HepG2 (cell line): ENCODE data around the gene NUBP2. TPM values are rescaled to one million over a fixed set of nuclear protein-coding genes. Genes with fewer than 3 reads are reported as not detected.

ENCODE experiments used
- CENPT ChIP-seq: sonication (generic); formaldehyde crosslinking; IDR thresholded peaks from 2 replicates; pipeline ENCODE4 v1.8.0; 2022; ENCODE audit warnings: low read depth, mild to moderate bottlenecking, moderate library complexity, missing genetic modification reagents
- DMAP1 ChIP-seq: IDR thresholded peaks from 2 replicates; pipeline ENCODE4 v1.6.1; 2016
- FOXM1 ChIP-seq: sonication (generic); formaldehyde crosslinking; IDR thresholded peaks from 2 replicates; pipeline ENCODE4 v1.5.0; 2020; ENCODE audit warnings: missing genetic modification reagents
- GATAD2A ChIP-seq: IDR thresholded peaks from 2 replicates; pipeline ENCODE4 v1.6.1; 2016
- MYC ChIP-seq: sonication (generic); formaldehyde crosslinking; IDR thresholded peaks from 2 replicates; pipeline ENCODE4 v1.9.0; 2021; ENCODE audit warnings: missing genetic modification reagents, borderline replicate concordance
- RXRA ChIP-seq: sonication (generic); formaldehyde crosslinking; IDR thresholded peaks from 2 replicates; pipeline ENCODE4 v1.5.1; 2020; ENCODE audit warnings: missing genetic modification reagents
- SNAI1 ChIP-seq: sonication (generic); formaldehyde crosslinking; IDR thresholded peaks from 2 replicates; pipeline ENCODE4 v1.5.0; 2020; ENCODE audit warnings: mild to moderate bottlenecking, missing genetic modification reagents, borderline replicate concordance
- YEATS4 ChIP-seq: sonication (generic); formaldehyde crosslinking; IDR thresholded peaks from 2 replicates; pipeline ENCODE4 v1.4.0; 2020; ENCODE audit warnings: missing genetic modification reagents, borderline replicate concordance
- ZFAT ChIP-seq: sonication (generic); formaldehyde crosslinking; conservative IDR thresholded peaks from 2 replicates; pipeline ENCODE4 v1.8.1; 2023; ENCODE audit warnings: missing genetic modification reagents, inconsistent platforms
- ZNF124 ChIP-seq: sonication (generic); formaldehyde crosslinking; IDR thresholded peaks from 2 replicates; pipeline ENCODE4 v1.4.0; 2020; ENCODE audit warnings: missing genetic modification reagents
- ZNF225 ChIP-seq: sonication (generic); formaldehyde crosslinking; IDR thresholded peaks from 2 replicates; pipeline ENCODE4 v1.4.0; 2020; ENCODE audit warnings: mild to moderate bottlenecking, missing genetic modification reagents
- ZNF256 ChIP-seq: sonication (generic); formaldehyde crosslinking; conservative IDR thresholded peaks from 2 replicates; pipeline ENCODE4 v1.4.0; 2020; ENCODE audit warnings: missing genetic modification reagents
- ZNF329 ChIP-seq: sonication (generic); formaldehyde crosslinking; IDR thresholded peaks from 2 replicates; pipeline ENCODE4 v1.9.0; 2021; ENCODE audit warnings: low read depth, mild to moderate bottlenecking, missing genetic modification reagents
- ZNF430 ChIP-seq: sonication (generic); formaldehyde crosslinking; IDR thresholded peaks from 2 replicates; pipeline ENCODE4 v1.9.0; 2021; ENCODE audit warnings: mild to moderate bottlenecking, missing genetic modification reagents
- ZNF569 ChIP-seq: sonication (generic); formaldehyde crosslinking; IDR thresholded peaks from 2 replicates; pipeline ENCODE4 v1.5.0; 2020; ENCODE audit warnings: mild to moderate bottlenecking, missing genetic modification reagents, moderate library complexity, borderline replicate concordance
- ZNF891 ChIP-seq: sonication (generic); formaldehyde crosslinking; IDR thresholded peaks from 2 replicates; pipeline ENCODE4 v1.5.0; 2020; ENCODE audit warnings: mild to moderate bottlenecking, missing genetic modification reagents
- polyA plus RNA-seq, 8 experiments: library from polyadenylated mRNA; depleted of rRNA in 3 of 8; stranded (reverse) in 7 of 8; unstranded in 1 of 8; fragments of >200 nt; fragmentation: Illumina TruSeq in 4 of 8; extraction: Trizol in 4 of 8; gene quantifications; 2 replicates each; pipeline versions ENCODE4 v1.2.1 to v1.2.3, GENCODE V29; 2011 to 2016; ENCODE audit warnings: low read depth in 4 of 8, missing spikeins in 1 of 8, mixed read lengths in 1 of 8; ENCODE audit not compliant: insufficient read depth in 1 of 8
- total RNA-seq, 5 experiments: library from RNA; depleted of rRNA; stranded (reverse); fragments of >200 nt; fragmentation: Illumina TruSeq; extraction: Trizol; gene quantifications; 2 replicates each; pipeline ENCODE4 v1.2.3, GENCODE V29; 2016; ENCODE audit warnings: low read depth in 1 of 5
- TF ChIP-seq, protein P1 (sequence below): sonication (generic); formaldehyde crosslinking; IDR thresholded peaks from 2 replicates; pipeline ENCODE4 v1.5.1; 2020; ENCODE audit warnings: missing genetic modification reagents, mild to moderate bottlenecking, borderline replicate concordance
- TF ChIP-seq, protein P2 (sequence below): sonication (generic); formaldehyde crosslinking; IDR thresholded peaks from 2 replicates; pipeline ENCODE4 v1.8.0; 2023; ENCODE audit warnings: mild to moderate bottlenecking, missing genetic modification reagents
- TF ChIP-seq, protein P3 (sequence below): IDR thresholded peaks from 2 replicates; pipeline ENCODE4 v1.4.0; 2020; ENCODE audit warnings: mild to moderate bottlenecking, missing genetic modification reagents
- TF ChIP-seq, protein P4 (sequence below): sonication (generic); formaldehyde crosslinking; IDR thresholded peaks from 2 replicates; pipeline ENCODE4 v1.5.0; 2020; ENCODE audit warnings: mild to moderate bottlenecking, missing genetic modification reagents, borderline replicate concordance
- TF ChIP-seq, protein P5 (sequence below): sonication (generic); formaldehyde crosslinking; IDR thresholded peaks from 2 replicates; pipeline ENCODE4 v1.4.0; 2020; ENCODE audit warnings: mild to moderate bottlenecking, missing genetic modification reagents
- TF ChIP-seq, protein P6 (sequence below): IDR thresholded peaks from 2 replicates; pipeline ENCODE4 v1.6.1; 2016; ENCODE audit warnings: low read depth, borderline replicate concordance

NUBP2 gene
- total and polyA plus RNA-seq, 2 of the 13 experiments (the other 11 are each of a cell fraction or from before 2014, with no cell fraction given), result 25.7 to 61.5 TPM

DNA sequence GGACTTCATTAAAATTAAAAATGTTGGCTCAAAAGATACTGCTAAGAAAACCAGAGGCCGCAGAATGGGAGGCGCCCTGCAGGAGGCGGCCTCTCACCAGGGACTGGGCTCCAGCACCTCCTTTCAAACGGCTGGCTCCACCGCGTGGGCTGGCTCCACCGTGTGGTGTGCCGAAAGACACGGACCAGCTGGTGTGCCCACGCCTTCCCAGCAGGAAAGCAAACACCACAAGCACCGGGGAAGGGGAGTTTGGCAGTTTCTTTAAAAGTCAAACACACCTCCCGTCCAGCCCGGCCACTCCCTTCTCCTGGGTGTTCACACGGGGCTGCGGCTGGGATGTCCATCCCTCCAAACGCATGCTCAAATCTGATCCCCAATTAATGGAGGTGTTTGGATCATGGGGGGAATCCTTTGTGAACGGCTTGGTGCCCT lies 30.0 kb downstream of the NUBP2 start (continued):
- TF ChIP-seq, protein P1, sequence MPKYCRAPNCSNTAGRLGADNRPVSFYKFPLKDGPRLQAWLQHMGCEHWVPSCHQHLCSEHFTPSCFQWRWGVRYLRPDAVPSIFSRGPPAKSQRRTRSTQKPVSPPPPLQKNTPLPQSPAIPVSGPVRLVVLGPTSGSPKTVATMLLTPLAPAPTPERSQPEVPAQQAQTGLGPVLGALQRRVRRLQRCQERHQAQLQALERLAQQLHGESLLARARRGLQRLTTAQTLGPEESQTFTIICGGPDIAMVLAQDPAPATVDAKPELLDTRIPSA (CRISPR knock-in tag), result no peak
- TF ChIP-seq ZNF569 (CRISPR knock-in tag) (no peak), MYC (peak; percentile 81; the same call in 1 of the 2 replicates), FOXM1 (CRISPR knock-in tag) (no peak), ZNF256 (CRISPR knock-in tag) (no peak), RXRA (CRISPR knock-in tag) (peak; percentile 35; the same call in 1 of the 2 replicates), ZNF891 (0 out of 2 replicates have a peak, but pooled peaks have one; percentile 37), YEATS4 (CRISPR knock-in tag) (0 out of 2 replicates have a peak, but pooled peaks have one; percentile 18), ZNF225 (CRISPR knock-in tag) (no peak), GATAD2A (CRISPR knock-in tag) (peak; percentile 59), ZNF329 (no peak), CENPT (no peak), DMAP1 (CRISPR knock-in tag) (no peak), SNAI1 (CRISPR knock-in tag) (no peak), ZFAT (CRISPR knock-in tag) (no peak), ZNF430 (CRISPR knock-in tag) (no peak), ZNF124 (CRISPR knock-in tag) (peak; percentile 53; the same call in 1 of the 2 replicates)
- TF ChIP-seq, protein P2, sequence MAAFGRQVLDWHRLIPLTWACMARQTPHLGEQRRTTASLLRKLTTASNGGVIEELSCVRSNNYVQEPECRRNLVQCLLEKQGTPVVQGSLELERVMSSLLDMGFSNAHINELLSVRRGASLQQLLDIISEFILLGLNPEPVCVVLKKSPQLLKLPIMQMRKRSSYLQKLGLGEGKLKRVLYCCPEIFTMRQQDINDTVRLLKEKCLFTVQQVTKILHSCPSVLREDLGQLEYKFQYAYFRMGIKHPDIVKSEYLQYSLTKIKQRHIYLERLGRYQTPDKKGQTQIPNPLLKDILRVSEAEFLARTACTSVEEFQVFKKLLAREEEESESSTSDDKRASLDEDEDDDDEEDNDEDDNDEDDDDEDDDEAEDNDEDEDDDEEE (CRISPR knock-in tag), result no peak
- TF ChIP-seq, protein P3, sequence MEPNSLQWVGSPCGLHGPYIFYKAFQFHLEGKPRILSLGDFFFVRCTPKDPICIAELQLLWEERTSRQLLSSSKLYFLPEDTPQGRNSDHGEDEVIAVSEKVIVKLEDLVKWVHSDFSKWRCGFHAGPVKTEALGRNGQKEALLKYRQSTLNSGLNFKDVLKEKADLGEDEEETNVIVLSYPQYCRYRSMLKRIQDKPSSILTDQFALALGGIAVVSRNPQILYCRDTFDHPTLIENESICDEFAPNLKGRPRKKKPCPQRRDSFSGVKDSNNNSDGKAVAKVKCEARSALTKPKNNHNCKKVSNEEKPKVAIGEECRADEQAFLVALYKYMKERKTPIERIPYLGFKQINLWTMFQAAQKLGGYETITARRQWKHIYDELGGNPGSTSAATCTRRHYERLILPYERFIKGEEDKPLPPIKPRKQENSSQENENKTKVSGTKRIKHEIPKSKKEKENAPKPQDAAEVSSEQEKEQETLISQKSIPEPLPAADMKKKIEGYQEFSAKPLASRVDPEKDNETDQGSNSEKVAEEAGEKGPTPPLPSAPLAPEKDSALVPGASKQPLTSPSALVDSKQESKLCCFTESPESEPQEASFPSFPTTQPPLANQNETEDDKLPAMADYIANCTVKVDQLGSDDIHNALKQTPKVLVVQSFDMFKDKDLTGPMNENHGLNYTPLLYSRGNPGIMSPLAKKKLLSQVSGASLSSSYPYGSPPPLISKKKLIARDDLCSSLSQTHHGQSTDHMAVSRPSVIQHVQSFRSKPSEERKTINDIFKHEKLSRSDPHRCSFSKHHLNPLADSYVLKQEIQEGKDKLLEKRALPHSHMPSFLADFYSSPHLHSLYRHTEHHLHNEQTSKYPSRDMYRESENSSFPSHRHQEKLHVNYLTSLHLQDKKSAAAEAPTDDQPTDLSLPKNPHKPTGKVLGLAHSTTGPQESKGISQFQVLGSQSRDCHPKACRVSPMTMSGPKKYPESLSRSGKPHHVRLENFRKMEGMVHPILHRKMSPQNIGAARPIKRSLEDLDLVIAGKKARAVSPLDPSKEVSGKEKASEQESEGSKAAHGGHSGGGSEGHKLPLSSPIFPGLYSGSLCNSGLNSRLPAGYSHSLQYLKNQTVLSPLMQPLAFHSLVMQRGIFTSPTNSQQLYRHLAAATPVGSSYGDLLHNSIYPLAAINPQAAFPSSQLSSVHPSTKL (CRISPR knock-in tag), result peak; percentile 39; the same call in 1 of the 2 replicates
- TF ChIP-seq, protein P4, sequence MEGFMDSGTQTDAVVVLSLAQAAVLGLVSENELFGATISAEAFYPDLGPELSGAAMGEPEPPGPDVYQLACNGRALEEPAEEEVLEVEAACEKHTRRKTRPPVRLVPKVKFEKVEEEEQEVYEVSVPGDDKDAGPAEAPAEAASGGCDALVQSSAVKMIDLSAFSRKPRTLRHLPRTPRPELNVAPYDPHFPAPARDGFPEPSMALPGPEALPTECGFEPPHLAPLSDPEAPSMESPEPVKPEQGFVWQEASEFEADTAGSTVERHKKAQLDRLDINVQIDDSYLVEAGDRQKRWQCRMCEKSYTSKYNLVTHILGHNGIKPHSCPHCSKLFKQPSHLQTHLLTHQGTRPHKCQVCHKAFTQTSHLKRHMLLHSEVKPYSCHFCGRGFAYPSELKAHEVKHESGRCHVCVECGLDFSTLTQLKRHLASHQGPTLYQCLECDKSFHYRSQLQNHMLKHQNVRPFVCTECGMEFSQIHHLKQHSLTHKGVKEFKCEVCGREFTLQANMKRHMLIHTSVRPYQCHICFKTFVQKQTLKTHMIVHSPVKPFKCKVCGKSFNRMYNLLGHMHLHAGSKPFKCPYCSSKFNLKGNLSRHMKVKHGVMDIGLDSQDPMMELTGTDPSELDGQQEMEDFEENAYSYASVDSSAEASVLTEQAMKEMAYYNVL (CRISPR knock-in tag), result no peak
- TF ChIP-seq, protein P5, sequence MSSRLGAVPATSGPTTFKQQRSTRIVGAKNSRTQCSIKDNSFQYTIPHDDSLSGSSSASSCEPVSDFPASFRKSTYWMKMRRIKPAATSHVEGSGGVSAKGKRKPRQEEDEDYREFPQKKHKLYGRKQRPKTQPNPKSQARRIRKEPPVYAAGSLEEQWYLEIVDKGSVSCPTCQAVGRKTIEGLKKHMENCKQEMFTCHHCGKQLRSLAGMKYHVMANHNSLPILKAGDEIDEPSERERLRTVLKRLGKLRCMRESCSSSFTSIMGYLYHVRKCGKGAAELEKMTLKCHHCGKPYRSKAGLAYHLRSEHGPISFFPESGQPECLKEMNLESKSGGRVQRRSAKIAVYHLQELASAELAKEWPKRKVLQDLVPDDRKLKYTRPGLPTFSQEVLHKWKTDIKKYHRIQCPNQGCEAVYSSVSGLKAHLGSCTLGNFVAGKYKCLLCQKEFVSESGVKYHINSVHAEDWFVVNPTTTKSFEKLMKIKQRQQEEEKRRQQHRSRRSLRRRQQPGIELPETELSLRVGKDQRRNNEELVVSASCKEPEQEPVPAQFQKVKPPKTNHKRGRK (CRISPR knock-in tag), result no peak
- TF ChIP-seq, protein P6, sequence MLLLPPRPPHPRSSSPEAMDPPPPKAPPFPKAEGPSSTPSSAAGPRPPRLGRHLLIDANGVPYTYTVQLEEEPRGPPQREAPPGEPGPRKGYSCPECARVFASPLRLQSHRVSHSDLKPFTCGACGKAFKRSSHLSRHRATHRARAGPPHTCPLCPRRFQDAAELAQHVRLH (CRISPR knock-in tag), result peak; percentile 51; the same call in 1 of the 2 replicates
